ENCODE data around the gene FAM170B. TPM values are rescaled to one million over a fixed set of nuclear protein-coding genes. Genes with fewer than 3 reads are reported as not detected.

Gene FAM170B
- total and polyA plus RNA-seq, 2 experiments from 2014 or later = not detected

DNA sequence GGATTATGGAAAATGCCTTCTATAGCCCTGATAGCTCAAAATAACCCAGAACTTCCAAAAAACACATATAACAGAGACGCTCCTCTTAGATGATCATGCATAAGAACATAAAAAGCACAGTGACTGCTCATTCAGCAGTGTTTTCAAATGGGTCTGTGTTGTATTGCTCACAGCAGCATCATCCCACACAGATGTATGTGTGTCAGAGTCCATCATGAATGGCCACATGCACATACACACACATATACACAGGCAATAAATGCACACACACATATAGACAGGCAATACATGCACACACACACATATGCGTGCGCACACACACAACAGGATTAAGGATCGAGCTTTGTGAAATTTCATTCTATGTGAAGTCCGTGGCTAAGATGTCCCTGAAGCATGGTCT is 28.2 kb upstream of the FAM170B start:
- H3K4me1 ChIP-seq (ENCODE audit: insufficient read depth) = peaks cover 21% of the 10 kb centered on the region
- H3K4me3 ChIP-seq = no peak overlapping the region
- DNase-seq (ENCODE audit: low spot score) (no peak), ATAC-seq (no peak)
- H3K27ac Mint-ChIP-seq = no peak overlapping the region
- peaks cover 32% of the 10 kb centered on the region for H3K4me1 Mint-ChIP-seq
- H4K20me1 ChIP-seq (replicated peaks; ENCODE audit: insufficient read depth) = no peaks in the 10 kb centered on the region
- H3K27ac ChIP-seq (ENCODE audit: low read depth) = no peak overlapping the region
- H3K9me2 ChIP-seq (ENCODE audit: insufficient read depth) = no peaks in the 10 kb centered on the region
- peaks cover 3% of the 10 kb centered on the region for H3K27me3 Mint-ChIP-seq (ENCODE audit: insufficient read depth, low read depth, poor library complexity)
- no peak overlapping the region for H3K4me2 ChIP-seq
- H3K9me3 Mint-ChIP-seq = 0 out of 3 replicates have a peak, but pooled peaks cover 3% of the 10 kb centered on the region
- no peaks in the 10 kb centered on the region for H3K27me3 ChIP-seq (ENCODE audit: insufficient read depth)
- H3K36me3 ChIP-seq (ENCODE audit: insufficient read depth) = no peaks in the 10 kb centered on the region
- no peak for TF ChIP-seq POLR2AphosphoS5 (IDR thresholded peaks at IDR 0.05; ENCODE audit: low read depth)
- TF ChIP-seq, protein P1, sequence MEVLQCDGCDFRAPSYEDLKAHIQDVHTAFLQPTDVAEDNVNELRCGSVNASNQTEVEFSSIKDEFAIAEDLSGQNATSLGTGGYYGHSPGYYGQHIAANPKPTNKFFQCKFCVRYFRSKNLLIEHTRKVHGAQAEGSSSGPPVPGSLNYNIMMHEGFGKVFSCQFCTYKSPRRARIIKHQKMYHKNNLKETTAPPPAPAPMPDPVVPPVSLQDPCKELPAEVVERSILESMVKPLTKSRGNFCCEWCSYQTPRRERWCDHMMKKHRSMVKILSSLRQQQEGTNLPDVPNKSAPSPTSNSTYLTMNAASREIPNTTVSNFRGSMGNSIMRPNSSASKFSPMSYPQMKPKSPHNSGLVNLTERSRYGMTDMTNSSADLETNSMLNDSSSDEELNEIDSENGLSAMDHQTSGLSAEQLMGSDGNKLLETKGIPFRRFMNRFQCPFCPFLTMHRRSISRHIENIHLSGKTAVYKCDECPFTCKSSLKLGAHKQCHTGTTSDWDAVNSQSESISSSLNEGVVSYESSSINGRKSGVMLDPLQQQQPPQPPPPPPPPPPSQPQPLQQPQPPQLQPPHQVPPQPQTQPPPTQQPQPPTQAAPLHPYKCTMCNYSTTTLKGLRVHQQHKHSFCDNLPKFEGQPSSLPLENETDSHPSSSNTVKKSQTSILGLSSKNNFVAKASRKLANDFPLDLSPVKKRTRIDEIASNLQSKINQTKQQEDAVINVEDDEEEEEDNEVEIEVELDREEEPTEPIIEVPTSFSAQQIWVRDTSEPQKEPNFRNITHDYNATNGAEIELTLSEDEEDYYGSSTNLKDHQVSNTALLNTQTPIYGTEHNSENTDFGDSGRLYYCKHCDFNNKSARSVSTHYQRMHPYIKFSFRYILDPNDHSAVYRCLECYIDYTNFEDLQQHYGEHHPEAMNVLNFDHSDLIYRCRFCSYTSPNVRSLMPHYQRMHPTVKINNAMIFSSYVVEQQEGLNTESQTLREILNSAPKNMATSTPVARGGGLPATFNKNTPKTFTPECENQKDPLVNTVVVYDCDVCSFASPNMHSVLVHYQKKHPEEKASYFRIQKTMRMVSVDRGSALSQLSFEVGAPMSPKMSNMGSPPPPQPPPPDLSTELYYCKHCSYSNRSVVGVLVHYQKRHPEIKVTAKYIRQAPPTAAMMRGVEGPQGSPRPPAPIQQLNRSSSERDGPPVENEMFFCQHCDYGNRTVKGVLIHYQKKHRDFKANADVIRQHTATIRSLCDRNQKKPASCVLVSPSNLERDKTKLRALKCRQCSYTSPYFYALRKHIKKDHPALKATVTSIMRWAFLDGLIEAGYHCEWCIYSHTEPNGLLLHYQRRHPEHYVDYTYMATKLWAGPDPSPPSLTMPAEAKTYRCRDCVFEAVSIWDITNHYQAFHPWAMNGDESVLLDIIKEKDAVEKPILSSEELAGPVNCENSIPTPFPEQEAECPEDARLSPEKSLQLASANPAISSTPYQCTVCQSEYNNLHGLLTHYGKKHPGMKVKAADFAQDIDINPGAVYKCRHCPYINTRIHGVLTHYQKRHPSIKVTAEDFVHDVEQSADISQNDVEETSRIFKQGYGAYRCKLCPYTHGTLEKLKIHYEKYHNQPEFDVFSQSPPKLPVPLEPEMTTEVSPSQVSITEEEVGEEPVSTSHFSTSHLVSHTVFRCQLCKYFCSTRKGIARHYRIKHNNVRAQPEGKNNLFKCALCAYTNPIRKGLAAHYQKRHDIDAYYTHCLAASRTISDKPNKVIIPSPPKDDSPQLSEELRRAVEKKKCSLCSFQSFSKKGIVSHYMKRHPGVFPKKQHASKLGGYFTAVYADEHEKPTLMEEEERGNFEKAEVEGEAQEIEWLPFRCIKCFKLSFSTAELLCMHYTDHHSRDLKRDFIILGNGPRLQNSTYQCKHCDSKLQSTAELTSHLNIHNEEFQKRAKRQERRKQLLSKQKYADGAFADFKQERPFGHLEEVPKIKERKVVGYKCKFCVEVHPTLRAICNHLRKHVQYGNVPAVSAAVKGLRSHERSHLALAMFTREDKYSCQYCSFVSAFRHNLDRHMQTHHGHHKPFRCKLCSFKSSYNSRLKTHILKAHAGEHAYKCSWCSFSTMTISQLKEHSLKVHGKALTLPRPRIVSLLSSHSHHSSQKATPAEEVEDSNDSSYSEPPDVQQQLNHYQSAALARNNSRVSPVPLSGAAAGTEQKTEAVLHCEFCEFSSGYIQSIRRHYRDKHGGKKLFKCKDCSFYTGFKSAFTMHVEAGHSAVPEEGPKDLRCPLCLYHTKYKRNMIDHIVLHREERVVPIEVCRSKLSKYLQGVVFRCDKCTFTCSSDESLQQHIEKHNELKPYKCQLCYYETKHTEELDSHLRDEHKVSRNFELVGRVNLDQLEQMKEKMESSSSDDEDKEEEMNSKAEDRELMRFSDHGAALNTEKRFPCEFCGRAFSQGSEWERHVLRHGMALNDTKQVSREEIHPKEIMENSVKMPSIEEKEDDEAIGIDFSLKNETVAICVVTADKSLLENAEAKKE (CRISPR knock-in tag; IDR thresholded peaks at IDR 0.05) = no peak
- no peak for TF ChIP-seq ZNF114 (CRISPR knock-in tag; IDR thresholded peaks at IDR 0.05)
- no peak for TF ChIP-seq CTCF (conservative IDR thresholded peaks at IDR 0.05; ENCODE audit: low read depth in 2 of 2)
- H3K79me2 ChIP-seq (replicated peaks; ENCODE audit: insufficient read depth) = no peaks in the 10 kb centered on the region
- H3K36me3 Mint-ChIP-seq (ENCODE audit: low read depth) = no peaks in the 10 kb centered on the region
- H2AFZ ChIP-seq = no peak overlapping the region
- no peak overlapping the region for H3K4me3 Mint-ChIP-seq
- H3F3A ChIP-seq (replicated peaks; ENCODE audit: low read depth) = no peaks in the 10 kb centered on the region
